IMR-90 (cell line): ENCODE results near the gene DHCR7. TPM values are rescaled to one million over a fixed set of nuclear protein-coding genes. Genes with fewer than 3 reads are reported as not detected.

Experiments used
- ATAC-seq: fragments of 200-7000 bp; cut with Tn5 transposase; 2 replicates; pipeline ENCODE4 v1.9.1; 2020; ENCODE audit warnings: low read depth, mild to moderate bottlenecking, moderate library complexity
- BruUV-seq: library from RNA; stranded (reverse); fragments of 400-500 nt; replicated peaks from 2 replicates; lab custom pipeline; 2021; lab: Mats Ljungman, UMichigan
- CTCF ChIA-PET: fragments of 300-600 bp; formaldehyde crosslinking; extraction: SDS; loops from one replicate; lab custom pipeline; 2021; ENCODE audit warnings: antibody characterized with exemption; lab: Yijun Ruan, JAX
- POLR2A ChIA-PET: fragments of 300-600 bp; sonication (Branson Sonifier 250); formaldehyde crosslinking; loops from one replicate; lab custom pipeline; 2022; ENCODE audit warnings: antibody characterized with exemption; ENCODE audit not compliant: unreplicated experiment; lab: Charles Lee
- DNase-seq: peaks from one replicate; pipeline ENCODE4 v3.0.0; 2013
- H2AFZ ChIP-seq: replicated peaks from 2 replicates; pipeline ENCODE3; 2013; ENCODE audit warnings: low read length, mild to moderate bottlenecking; ENCODE audit not compliant: poor library complexity
- H2AK5ac ChIP-seq: 2 replicates; pipeline ENCODE4 v1.6.1; 2013; ENCODE audit warnings: low read depth, low read length, inconsistent platforms
- H2AK9ac ChIP-seq: replicated peaks from 2 replicates; pipeline ENCODE3; 2013; ENCODE audit warnings: mild to moderate bottlenecking, low read depth, low read length, moderate library complexity; ENCODE audit not compliant: poor library complexity
- H2BK120ac ChIP-seq: 2 replicates; pipeline ENCODE4 v1.6.1; 2013; ENCODE audit warnings: low read depth, low read length, inconsistent platforms
- H2BK15ac ChIP-seq: 3 replicates; pipeline ENCODE4 v1.6.1; 2013; ENCODE audit warnings: low read depth, low read length, inconsistent platforms
- H2BK20ac ChIP-seq: 2 replicates; pipeline ENCODE4 v1.6.1; 2013; ENCODE audit warnings: low read depth, mild to moderate bottlenecking, inconsistent platforms, low read length, moderate library complexity
- H2BK5ac ChIP-seq: 2 replicates; pipeline ENCODE4 v1.6.1; 2013; ENCODE audit warnings: mild to moderate bottlenecking, low read depth, low read length, inconsistent platforms; ENCODE audit not compliant: poor library complexity, severe bottlenecking
- H3K14ac ChIP-seq: replicated peaks from 2 replicates; pipeline ENCODE4 v1.6.1; 2013; ENCODE audit warnings: low read depth, low read length, inconsistent platforms
- H3K18ac ChIP-seq: 2 replicates; pipeline ENCODE4 v1.6.1; 2013; ENCODE audit warnings: low read depth, low read length, control low read depth
- H3K23ac ChIP-seq: 2 replicates; pipeline ENCODE4 v1.6.1; 2013; ENCODE audit warnings: low read depth, low read length, inconsistent platforms
- H3K27ac ChIP-seq: 2 replicates; pipeline ENCODE4 v1.5.1; 2013; ENCODE audit warnings: mild to moderate bottlenecking, control low read depth, low read length; ENCODE audit not compliant: insufficient read depth
- H3K27me3 ChIP-seq: 2 replicates; pipeline ENCODE4 v1.6.1; 2013; ENCODE audit warnings: low read length; ENCODE audit not compliant: control insufficient read depth, insufficient read depth
- H3K36me3 ChIP-seq: 2 replicates; pipeline ENCODE4 v1.6.1; 2013; ENCODE audit warnings: low read length, mixed read lengths; ENCODE audit not compliant: control insufficient read depth, insufficient read depth
- H3K4ac ChIP-seq: 2 replicates; pipeline ENCODE4 v1.6.1; 2013; ENCODE audit warnings: low read depth, low read length, inconsistent platforms
- H3K4me1 ChIP-seq: 2 replicates; pipeline ENCODE4 v1.6.1; 2013; ENCODE audit warnings: low read length, mixed read lengths; ENCODE audit not compliant: control insufficient read depth, insufficient read depth
- H3K4me2 ChIP-seq: 2 replicates; pipeline ENCODE4 v1.6.1; 2013; ENCODE audit warnings: low read depth, mild to moderate bottlenecking, control low read depth, low read length, moderate library complexity
- H3K4me3 ChIP-seq: 2 replicates; pipeline ENCODE4 v1.5.1; 2013; ENCODE audit warnings: low read depth, mild to moderate bottlenecking, control low read depth, low read length, moderate library complexity; ENCODE audit not compliant: insufficient read depth
- H3K56ac ChIP-seq: 2 replicates; pipeline ENCODE4 v1.6.1; 2013; ENCODE audit warnings: low read length, inconsistent platforms; ENCODE audit not compliant: insufficient read depth; ENCODE audit errors: extremely low read depth
- H3K79me1 ChIP-seq, 2 experiments: 2 replicates each; pipeline ENCODE4 v1.6.1; 2013; ENCODE audit warnings: low read length in 2 of 2, inconsistent platforms in 1 of 2, low read depth in 1 of 2
- H3K9ac ChIP-seq: 2 replicates; pipeline ENCODE4 v1.6.1; 2013; ENCODE audit warnings: low read depth, low read length, control low read depth
- H3K9me1 ChIP-seq: 2 replicates; pipeline ENCODE4 v1.6.1; 2013; ENCODE audit warnings: low read length, inconsistent platforms; ENCODE audit not compliant: insufficient read depth
- H3K9me3 ChIP-seq: 2 replicates; pipeline ENCODE4 v1.6.1; 2013; ENCODE audit warnings: low read length; ENCODE audit not compliant: control insufficient read depth, insufficient read depth
- H4K20me1 ChIP-seq: 2 replicates; pipeline ENCODE4 v1.6.1; 2013; ENCODE audit warnings: low read length, inconsistent platforms; ENCODE audit not compliant: insufficient read depth
- H4K5ac ChIP-seq: 2 replicates; pipeline ENCODE4 v1.6.1; 2013; ENCODE audit warnings: mild to moderate bottlenecking, low read depth, low read length, control low read depth
- H4K8ac ChIP-seq, 2 experiments: 2 replicates each; pipeline ENCODE4 v1.6.1; 2013; ENCODE audit warnings: low read depth in 2 of 2, low read length in 2 of 2, control low read depth in 1 of 2, inconsistent platforms in 1 of 2
- H4K91ac ChIP-seq: 2 replicates; pipeline ENCODE4 v1.6.1; 2013; ENCODE audit warnings: low read depth, low read length, inconsistent platforms; ENCODE audit not compliant: insufficient read depth
- BHLHE40 ChIP-seq: fragments of 150-350 bp; IDR thresholded peaks from 2 replicates; pipeline ENCODE4 v1.6.1; 2016; ENCODE audit warnings: mild to moderate bottlenecking, low read depth, low read length
- CEBPB ChIP-seq: IDR thresholded peaks from 2 replicates; pipeline ENCODE4 v1.6.1; 2012; ENCODE audit warnings: low read depth, low read length, improper control_type of control experiment
- CHD1 ChIP-seq: IDR thresholded peaks from 2 replicates; pipeline ENCODE4 v1.6.1; 2012; ENCODE audit warnings: low read depth, low read length, improper control_type of control experiment
- ELK1 ChIP-seq: fragments of 150-350 bp; IDR thresholded peaks from 2 replicates; pipeline ENCODE4 v1.6.1; 2016; ENCODE audit warnings: low read depth, mild to moderate bottlenecking, low read length, moderate library complexity, borderline replicate concordance
- FOS ChIP-seq: fragments of 150-350 bp; IDR thresholded peaks from 2 replicates; pipeline ENCODE4 v1.6.1; 2016; ENCODE audit warnings: low read depth, low read length
- MAFK ChIP-seq: IDR thresholded peaks from 2 replicates; pipeline ENCODE4 v1.6.1; 2012; ENCODE audit warnings: low read depth, low read length, improper control_type of control experiment
- MAZ ChIP-seq: IDR thresholded peaks from 2 replicates; pipeline ENCODE4 v1.6.1; 2012; ENCODE audit warnings: low read depth, mild to moderate bottlenecking, low read length, improper control_type of control experiment, moderate library complexity, borderline replicate concordance
- MXI1 ChIP-seq: IDR thresholded peaks from 2 replicates; pipeline ENCODE4 v1.6.1; 2012; ENCODE audit warnings: low read depth, mild to moderate bottlenecking, low read length, moderate library complexity, borderline replicate concordance
- NFE2L2 ChIP-seq: fragments of 150-350 bp; IDR thresholded peaks from 2 replicates; pipeline ENCODE4 v1.6.1; 2016; ENCODE audit warnings: low read depth, mild to moderate bottlenecking, low read length
- RAD21 ChIP-seq: IDR thresholded peaks from 2 replicates; pipeline ENCODE4 v1.6.1; 2012; ENCODE audit warnings: low read length, improper control_type of control experiment
- RCOR1 ChIP-seq: IDR thresholded peaks from 2 replicates; pipeline ENCODE4 v1.6.1; 2012; ENCODE audit warnings: mild to moderate bottlenecking, low read length, improper control_type of control experiment; ENCODE audit not compliant: insufficient replicate concordance
- RFX5 ChIP-seq: IDR thresholded peaks from 2 replicates; pipeline ENCODE4 v1.8.0; 2012; ENCODE audit warnings: low read depth, mild to moderate bottlenecking, low read length, moderate library complexity
- USF2 ChIP-seq: fragments of 150-350 bp; IDR thresholded peaks from 2 replicates; pipeline ENCODE4 v1.6.1; 2017; ENCODE audit warnings: mild to moderate bottlenecking, antibody characterized with exemption, low read length, low read depth
- WGBS, 2 experiments: methylation state at CpG; one replicate each; pipeline versions ENCODE4 v1.1.5 to v1.1.7; 2013; ENCODE audit warnings: missing lambda C conversion rate in 2 of 2; ENCODE audit not compliant: insufficient read length in 1 of 2; ENCODE audit errors: extremely low coverage in 2 of 2; 5-methylcytosine and 5-hydroxymethylcytosine counted together
- dilution Hi-C: fragments of 300-500 bp; cut with HindIII; formaldehyde crosslinking; loops from one replicate; pipeline ENCODE4 v1.14.3; 2018; ENCODE audit warnings: low sequenced_read_pairs; ENCODE audit not compliant: unreplicated experiment
- in situ Hi-C: fragments of 300-500 bp; cut with MboI; formaldehyde crosslinking; loops from 3 replicates; pipeline ENCODE4 v1.14.3; 2019; ENCODE audit warnings: low sequenced_read_pairs, inconsistent platforms, mixed read lengths
- intact Hi-C: fragments of 100-400 bp; cut with micrococcal nuclease; formaldehyde crosslinking; loops from 2 replicates; pipeline ENCODE4 v1.10.0; 2022
- polyA plus RNA-seq, 3 experiments: library from polyadenylated mRNA; depleted of rRNA; stranded (reverse); fragments of >200 nt; gene quantifications; 2 replicates each; pipeline ENCODE4 v1.2.3, GENCODE V29; 2012; ENCODE audit warnings: low replicate concordance in 1 of 3
- total RNA-seq: library from RNA; depleted of rRNA; stranded (reverse); fragments of >200 nt; gene quantifications from 2 replicates; pipeline ENCODE4 v1.2.3, GENCODE V29; 2012

The DHCR7 gene
- total and polyA plus RNA-seq, 2 of the 4 experiments (the other 2 are of a cell fraction), result 22.0 to 43.3 TPM

GRCh38 chr11:71478528-71478840 lies 30.3 kb upstream of the DHCR7 start (continued):
- TF ChIP-seq USF2 (no peak), MXI1 (no peak), RAD21 (no peak)

- DNase-seq, result no peak
- peaks cover 10% of the 10 kb centered on the region; the same call in 1 of the 2 replicates for H3K9me1 ChIP-seq
- peaks cover 81% of the 10 kb centered on the region for H3K36me3 ChIP-seq
- no peak overlapping the region for H2BK5ac ChIP-seq
- no peak overlapping the region for H2AFZ ChIP-seq
- H3K4me1 ChIP-seq, result no peaks in the 10 kb centered on the region
- H3K27me3 ChIP-seq, result no peaks in the 10 kb centered on the region
- H4K91ac ChIP-seq, result no peak overlapping the region
- no peak overlapping the region for H4K5ac ChIP-seq
- H3K18ac ChIP-seq, result no peak overlapping the region
- H3K23ac ChIP-seq, result no peak overlapping the region
- in situ Hi-C loops (no loop called here), dilution Hi-C loops (no loop called here), intact Hi-C loops (no loop called here)
- H3K14ac ChIP-seq, result no peak overlapping the region
- H3K9me3 ChIP-seq, result no peaks in the 10 kb centered on the region
- ChIA-PET POLR2A (no interaction called here), CTCF (no interaction called here)
- H3K79me1 ChIP-seq, result no peaks in the 10 kb centered on the region
- H4K20me1 ChIP-seq, result no peaks in the 10 kb centered on the region
- H3K4ac ChIP-seq, result no peak overlapping the region
- H2BK120ac ChIP-seq, result no peak overlapping the region
- ATAC-seq, result no peak
- WGBS, 2 experiments, result 75% methylated on average over 13 of the region's 25 CpGs; no CpG with 5 or more reads in 1 of the 2 experiments
- H3K27ac ChIP-seq, result no peak overlapping the region
- no peak overlapping the region for H3K4me2 ChIP-seq
- H2BK15ac ChIP-seq, result no peak overlapping the region
- H2AK9ac ChIP-seq, result no peak overlapping the region
- H3K9ac ChIP-seq, result no peak overlapping the region
- no peak overlapping the region for H3K4me3 ChIP-seq
- no peak overlapping the region for H3K56ac ChIP-seq
- no peak overlapping the region for H2BK20ac ChIP-seq
- no peak overlapping the region for H4K8ac ChIP-seq
- BruUV-seq, result no TSS peak
- no peak overlapping the region for H2AK5ac ChIP-seq
- TF ChIP-seq NFE2L2 (no peak), MAZ (no peak), CEBPB (no peak), BHLHE40 (no peak), CHD1 (no peak), FOS (no peak), MAFK (no peak), RCOR1 (no peak), MXI1 (no peak), RFX5 (no peak), ELK1 (no peak), RAD21 (no peak), USF2 (no peak)
These were observed 29.7 kb upstream of the DHCR7 start for GRCh38 chr11:71477641-71478527.
